Ascending aorta (tissue), 2 donors: ENCODE results near the gene MARK1. TPM values are rescaled to one million over a fixed set of nuclear protein-coding genes. Genes with fewer than 3 reads are reported as not detected.

Source experiments
- DNase-seq, 2 donors: peaks; one replicate each; pipeline ENCODE4 v3.0.0-alpha.2; 2019; ENCODE audit warnings: low spot score in 2 of 2
- H3K27ac ChIP-seq, 2 donors: fragments of 200-600 bp; sonication (generic); one replicate each; pipeline ENCODE4 v1.5.1; 2016 to 2017; ENCODE audit warnings: mild to moderate bottlenecking in 1 of 2
- H3K27me3 ChIP-seq: fragments of 200-600 bp; sonication (generic); one replicate; pipeline ENCODE4 v1.5.1; 2017
- H3K36me3 ChIP-seq, 2 donors: fragments of 200-600 bp; sonication (generic); one replicate each; pipeline ENCODE4 v1.5.1; 2016
- H3K4me1 ChIP-seq, 2 donors: fragments of 200-600 bp; sonication (generic); one replicate each; pipeline ENCODE4 v1.5.1; 2016 to 2017; ENCODE audit warnings: mild to moderate bottlenecking in 1 of 2
- H3K4me3 ChIP-seq, 2 donors: fragments of 200-600 bp; sonication (generic); one replicate each; pipeline ENCODE4 v1.5.1; 2016 to 2017; ENCODE audit warnings: mild to moderate bottlenecking in 1 of 2
- H3K9me3 ChIP-seq, 2 donors: fragments of 200-600 bp; sonication (generic); one replicate each; pipeline ENCODE4 v1.5.1; 2016
- CTCF ChIP-seq, 3 experiments: fragments of 200-600 bp in 2 of 3; fragments of 450-650 bp in 1 of 3; sonication (generic) in 2 of 3; IDR thresholded peaks; one replicate each; pipeline ENCODE4 v1.5.1; 2016 to 2019; ENCODE audit warnings: antibody characterized with exemption in 3 of 3, mild to moderate bottlenecking in 1 of 3, moderate library complexity in 1 of 3
- intact Hi-C: fragments of 100-400 bp; cut with DNase I; formaldehyde crosslinking; loops from one replicate; pipeline ENCODE4 v1.15.1; 2023
- total RNA-seq: library from RNA; depleted of rRNA; stranded (reverse); fragments of >200 nt; gene quantifications from one replicate; pipeline ENCODE4 v1.1.0, GENCODE V29; 2016

Gene MARK1
- total RNA-seq, 1 donor from 2014 or later: 11.6 TPM

DNA sequence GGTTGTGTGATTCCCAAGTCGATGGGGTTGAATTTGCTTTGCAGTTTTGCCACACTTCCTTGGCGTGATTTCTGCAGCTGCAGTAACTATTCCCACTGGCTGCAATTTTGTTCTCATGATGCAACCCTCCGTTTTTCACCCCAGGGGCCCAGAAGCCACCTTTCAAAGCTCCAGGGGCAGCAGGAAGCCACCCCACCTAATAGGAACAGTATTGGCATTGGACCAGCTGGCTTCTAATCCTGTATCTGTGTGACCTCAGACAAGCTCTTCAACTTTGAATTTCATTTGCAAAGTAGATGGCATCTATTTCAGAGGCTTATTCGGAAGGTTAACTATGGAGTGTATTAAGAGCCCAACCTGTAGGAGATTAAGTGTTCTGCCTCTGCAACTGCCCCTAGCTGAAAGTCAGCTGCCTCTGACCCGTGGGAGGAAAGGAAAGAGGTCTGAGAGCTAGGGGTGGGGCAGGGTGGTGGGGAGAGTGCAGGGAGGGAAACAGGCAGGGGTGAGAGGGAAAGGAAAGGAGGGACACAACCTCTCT lies 174.9 kb downstream of the MARK1 start:
- Histone ChIP-seq H3K27ac (no peak overlapping the region), H3K4me1 (no peaks in the 10 kb centered on the region), H3K27me3 (no peaks in the 10 kb centered on the region), H3K36me3 (no peaks in the 10 kb centered on the region), H3K4me3 (no peak overlapping the region), H3K9me3 (no peaks in the 10 kb centered on the region)
- no peak for TF ChIP-seq CTCF (IDR thresholded peaks at IDR 0.05)
- intact Hi-C loops: no loop called here
- DNase-seq: no peak

GRCh38 chr1:220703305-220703704 lies 175.4 kb downstream of the MARK1 start:
- H3K27me3 ChIP-seq: no peaks in the 10 kb centered on the region
- no peak overlapping the region for H3K4me3 ChIP-seq
- no peak overlapping the region for H3K27ac ChIP-seq
- intact Hi-C loops: no loop called here
- no peak for TF ChIP-seq CTCF (IDR thresholded peaks at IDR 0.05)
- no peaks in the 10 kb centered on the region for H3K36me3 ChIP-seq
- no peak for DNase-seq
- no peaks in the 10 kb centered on the region for H3K4me1 ChIP-seq
- no peaks in the 10 kb centered on the region for H3K9me3 ChIP-seq

GRCh38 chr1:220705782-220706181 lies 177.8 kb downstream of the MARK1 start:
- no peaks in the 10 kb centered on the region for H3K36me3 ChIP-seq
- DNase-seq: no peak
- H3K4me1 ChIP-seq: no peaks in the 10 kb centered on the region
- H3K27me3 ChIP-seq: no peaks in the 10 kb centered on the region
- no peaks in the 10 kb centered on the region for H3K9me3 ChIP-seq
- no peak for TF ChIP-seq CTCF (IDR thresholded peaks at IDR 0.05)
- intact Hi-C loops: no loop called here
- H3K4me3 ChIP-seq: no peak overlapping the region
- H3K27ac ChIP-seq: no peak overlapping the region

- Histone ChIP-seq H3K36me3 (no peaks in the 10 kb centered on the region), H3K27me3 (no peaks in the 10 kb centered on the region), H3K4me3 (no peak overlapping the region), H3K4me1 (no peaks in the 10 kb centered on the region), H3K27ac (no peak overlapping the region), H3K9me3 (no peaks in the 10 kb centered on the region)
- no peak for DNase-seq
- TF ChIP-seq CTCF (IDR thresholded peaks at IDR 0.05): no peak
- intact Hi-C loops: no loop called here
Measured at GRCh38 chr1:220706480-220706879, 178.5 kb downstream of the MARK1 start.

GRCh38 chr1:220707160-220707559 lies 179.2 kb downstream of the MARK1 start:
- Histone ChIP-seq H3K27me3 (no peaks in the 10 kb centered on the region), H3K4me1 (no peaks in the 10 kb centered on the region), H3K9me3 (no peaks in the 10 kb centered on the region), H3K36me3 (no peaks in the 10 kb centered on the region), H3K27ac (no peak overlapping the region), H3K4me3 (no peak overlapping the region)
- no peak for DNase-seq
- intact Hi-C loops: no loop called here
- no peak for TF ChIP-seq CTCF (IDR thresholded peaks at IDR 0.05)

DNA sequence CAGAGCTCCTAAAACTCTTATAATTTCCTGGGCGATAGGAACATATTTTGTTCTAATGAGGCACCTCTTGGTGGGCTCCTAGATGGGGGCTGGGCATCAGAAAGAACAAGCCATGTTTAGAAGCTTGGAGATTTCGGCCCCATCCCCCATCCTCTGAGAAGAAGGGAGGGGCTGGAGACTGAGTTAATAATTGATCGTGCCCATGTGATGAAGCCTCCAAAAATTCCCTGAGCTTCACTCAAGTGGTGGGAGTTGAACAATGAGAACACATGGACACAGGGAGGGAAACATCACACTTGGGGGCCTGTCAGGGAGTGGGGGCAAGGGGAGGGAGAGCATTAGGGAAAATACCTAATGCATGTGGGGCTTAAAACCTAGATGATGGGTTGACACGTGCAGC lies 180.3 kb downstream of the MARK1 start:
- H3K4me1 ChIP-seq: no peaks in the 10 kb centered on the region
- no peak overlapping the region for H3K4me3 ChIP-seq
- H3K9me3 ChIP-seq: no peaks in the 10 kb centered on the region
- no peak for DNase-seq
- H3K36me3 ChIP-seq: no peaks in the 10 kb centered on the region
- no peak overlapping the region for H3K27ac ChIP-seq
- no peak for TF ChIP-seq CTCF (IDR thresholded peaks at IDR 0.05)
- no peaks in the 10 kb centered on the region for H3K27me3 ChIP-seq
- intact Hi-C loops: no loop called here
